ENCODE measurements around the gene FILIP1L.
A peak's percentile ranks its signal among the peaks of the same experiment; 100 is the strongest.

FILIP1L gene

DNA sequence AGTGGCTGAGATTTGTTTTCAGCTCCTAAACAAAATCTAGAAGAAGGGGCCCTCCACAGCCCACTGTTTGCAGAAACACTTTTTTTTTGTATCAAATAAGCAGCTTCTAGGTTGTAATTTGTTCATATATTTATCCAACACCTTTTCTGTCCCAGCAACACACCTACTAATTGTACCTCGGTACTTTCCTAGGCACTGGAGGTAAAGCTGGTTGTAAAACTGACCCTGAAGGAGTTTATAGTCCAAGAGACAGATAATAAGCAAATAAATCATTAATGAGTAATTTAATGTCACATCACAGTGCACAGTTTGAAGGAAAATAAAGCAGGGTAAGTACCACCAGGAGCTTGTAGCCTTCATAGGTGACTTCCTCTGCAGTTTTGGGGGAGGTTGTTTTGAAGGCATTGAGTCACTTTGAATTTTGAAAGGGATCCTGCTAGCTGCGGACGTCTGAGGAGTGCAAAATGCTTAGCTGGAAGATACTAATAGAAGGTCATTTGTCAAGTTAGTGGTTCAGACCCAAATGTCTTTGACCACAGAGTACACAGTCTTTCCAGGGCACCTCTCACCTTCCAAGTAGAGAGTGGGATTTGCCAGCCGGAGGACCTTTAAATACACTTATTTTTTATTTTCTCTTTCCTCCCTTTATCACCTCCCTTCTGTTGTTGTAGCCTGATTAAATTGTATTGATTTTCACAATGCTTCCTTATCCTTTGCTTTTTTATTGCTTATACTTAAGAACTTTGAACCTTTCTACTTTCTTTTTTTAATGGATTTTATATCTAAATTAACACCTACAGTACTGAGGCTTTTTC, 242.9 kb downstream of the FILIP1L start:
- TF ChIP-seq, protein P1, sequence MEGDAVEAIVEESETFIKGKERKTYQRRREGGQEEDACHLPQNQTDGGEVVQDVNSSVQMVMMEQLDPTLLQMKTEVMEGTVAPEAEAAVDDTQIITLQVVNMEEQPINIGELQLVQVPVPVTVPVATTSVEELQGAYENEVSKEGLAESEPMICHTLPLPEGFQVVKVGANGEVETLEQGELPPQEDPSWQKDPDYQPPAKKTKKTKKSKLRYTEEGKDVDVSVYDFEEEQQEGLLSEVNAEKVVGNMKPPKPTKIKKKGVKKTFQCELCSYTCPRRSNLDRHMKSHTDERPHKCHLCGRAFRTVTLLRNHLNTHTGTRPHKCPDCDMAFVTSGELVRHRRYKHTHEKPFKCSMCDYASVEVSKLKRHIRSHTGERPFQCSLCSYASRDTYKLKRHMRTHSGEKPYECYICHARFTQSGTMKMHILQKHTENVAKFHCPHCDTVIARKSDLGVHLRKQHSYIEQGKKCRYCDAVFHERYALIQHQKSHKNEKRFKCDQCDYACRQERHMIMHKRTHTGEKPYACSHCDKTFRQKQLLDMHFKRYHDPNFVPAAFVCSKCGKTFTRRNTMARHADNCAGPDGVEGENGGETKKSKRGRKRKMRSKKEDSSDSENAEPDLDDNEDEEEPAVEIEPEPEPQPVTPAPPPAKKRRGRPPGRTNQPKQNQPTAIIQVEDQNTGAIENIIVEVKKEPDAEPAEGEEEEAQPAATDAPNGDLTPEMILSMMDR (IDR thresholded peaks at IDR 0.05) = no peak
- no peak for DNase-seq
- Mint-ChIP-seq H3K27me3 (ENCODE audit: low read depth, poor library complexity) (peaks cover 2% of the 10 kb centered on the region), H3K27ac (peak overlapping the region; percentile 71), H3K4me3 (no peak overlapping the region), H3K4me1 (peaks cover 84% of the 10 kb centered on the region), H3K9me3 (no peaks in the 10 kb centered on the region), H3K36me3 (ENCODE audit: low read depth) (no peaks in the 10 kb centered on the region)

DNA sequence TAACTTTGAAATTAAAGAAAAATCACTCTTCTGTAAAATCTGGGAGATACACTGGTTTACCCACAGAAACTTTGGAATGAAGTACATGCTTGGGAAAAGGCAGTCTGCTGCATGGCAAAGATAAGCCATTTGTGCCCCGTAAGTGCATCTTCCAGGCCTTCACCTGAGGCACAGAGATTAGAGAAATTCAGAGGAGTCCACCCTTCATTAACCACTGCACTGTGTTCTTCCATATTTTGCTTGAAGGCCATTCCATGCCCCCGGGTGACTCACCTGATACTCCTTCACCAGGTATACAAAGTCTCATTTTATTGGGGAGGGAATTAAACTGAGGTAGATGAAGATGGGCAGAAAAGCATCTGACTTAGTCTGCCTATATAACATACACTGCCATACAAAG, 243.6 kb downstream of the FILIP1L start:
- Mint-ChIP-seq H3K27me3 (ENCODE audit: low read depth, poor library complexity) (peaks cover 2% of the 10 kb centered on the region), H3K9me3 (no peaks in the 10 kb centered on the region), H3K36me3 (ENCODE audit: low read depth) (no peaks in the 10 kb centered on the region), H3K27ac (no peak overlapping the region), H3K4me3 (no peak overlapping the region), H3K4me1 (peaks cover 88% of the 10 kb centered on the region)
- DNase-seq = no peak
- TF ChIP-seq, protein P1 (IDR thresholded peaks at IDR 0.05) = no peak

DNA sequence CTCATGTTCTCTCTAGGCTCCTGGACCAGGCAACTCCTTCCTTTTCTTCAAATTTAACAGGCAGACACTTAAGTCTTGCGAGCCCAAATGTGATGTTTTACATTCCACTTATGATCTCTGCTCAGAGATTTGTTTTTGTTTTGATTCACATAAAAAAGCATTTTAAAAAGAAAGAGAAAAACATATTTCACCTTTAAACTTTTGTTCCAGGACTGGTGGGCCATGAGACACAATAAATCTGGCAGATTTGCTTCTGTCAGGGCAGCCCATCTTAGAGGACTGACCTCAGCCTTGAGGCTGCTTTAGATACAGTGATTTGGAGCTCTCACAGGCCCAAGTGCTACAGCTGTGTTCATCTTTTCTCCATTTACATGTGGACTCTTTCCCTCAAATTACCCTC, 244.7 kb downstream of the FILIP1L start:
- TF ChIP-seq, protein P1 (IDR thresholded peaks at IDR 0.05) = no peak
- no peaks in the 10 kb centered on the region for H3K9me3 Mint-ChIP-seq
- peak overlapping the region; percentile 58 for H3K27ac Mint-ChIP-seq
- H3K4me1 Mint-ChIP-seq = peaks cover 86% of the 10 kb centered on the region
- H3K36me3 Mint-ChIP-seq (ENCODE audit: low read depth) = peaks cover 2% of the 10 kb centered on the region
- DNase-seq = no peak
- H3K27me3 Mint-ChIP-seq (ENCODE audit: low read depth, poor library complexity) = peaks cover 4% of the 10 kb centered on the region
- H3K4me3 Mint-ChIP-seq = no peak overlapping the region

DNA sequence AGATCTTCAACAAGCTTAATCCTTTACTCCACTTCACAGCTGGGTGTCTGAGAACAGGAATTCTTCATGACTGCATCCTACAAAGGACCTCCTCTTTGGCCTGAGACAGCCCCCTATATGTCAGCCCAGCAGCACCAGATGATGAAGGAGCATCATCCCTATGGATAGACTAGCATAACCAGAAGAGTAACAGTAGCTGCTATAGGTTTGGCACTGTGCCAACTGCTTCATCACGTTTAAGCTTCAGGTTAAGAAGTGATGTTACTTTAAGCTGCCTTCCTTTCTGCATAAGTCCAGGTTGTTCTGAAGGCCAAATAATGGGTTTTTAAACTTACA, 246.0 kb downstream of the FILIP1L start:
- peaks cover 15% of the 10 kb centered on the region for H3K36me3 Mint-ChIP-seq (ENCODE audit: low read depth)
- H3K27me3 Mint-ChIP-seq (ENCODE audit: low read depth, poor library complexity) = peaks cover 6% of the 10 kb centered on the region
- TF ChIP-seq, protein P1 (IDR thresholded peaks at IDR 0.05) = no peak
- peak overlapping the region; percentile 83 for H3K27ac Mint-ChIP-seq
- H3K4me3 Mint-ChIP-seq = no peak overlapping the region
- DNase-seq = no peak
- no peaks in the 10 kb centered on the region for H3K9me3 Mint-ChIP-seq
- H3K4me1 Mint-ChIP-seq = peaks cover 73% of the 10 kb centered on the region

DNA sequence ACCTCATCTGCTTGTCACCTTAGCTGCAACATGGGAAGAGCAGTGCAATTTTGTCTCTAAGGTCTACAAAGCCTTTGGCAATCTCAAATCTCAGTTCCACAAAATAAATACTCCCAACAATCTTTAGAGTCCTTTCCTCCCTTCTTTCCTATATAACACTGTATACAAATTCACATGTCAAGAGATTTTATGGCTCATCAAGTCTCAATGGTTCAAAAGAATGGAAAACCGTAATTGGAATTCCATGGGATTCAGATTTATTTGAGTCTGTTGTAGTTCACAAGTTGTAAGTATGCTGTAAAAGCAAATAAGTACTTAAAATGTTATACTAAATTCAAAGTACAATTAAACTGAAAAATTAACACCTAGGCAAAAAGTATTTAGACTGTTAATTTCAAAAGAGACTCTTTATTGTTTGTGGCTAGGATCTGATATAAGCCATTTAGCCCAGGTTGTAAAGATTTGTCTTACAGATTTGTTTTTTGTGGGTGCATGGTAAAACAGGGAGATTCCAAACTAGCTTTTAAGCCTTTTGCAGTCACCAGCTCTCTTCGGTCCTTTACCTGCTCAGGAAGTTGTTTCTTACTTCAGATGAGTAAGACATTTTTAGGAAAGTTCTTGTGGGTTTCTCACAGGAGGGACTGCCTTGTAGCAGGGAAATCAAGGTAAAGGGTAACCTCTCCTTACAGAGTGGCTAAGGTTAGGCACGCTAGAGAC, 246.5 kb downstream of the FILIP1L start:
- peaks cover 69% of the 10 kb centered on the region for H3K4me1 Mint-ChIP-seq
- peaks cover 3% of the 10 kb centered on the region for H3K9me3 Mint-ChIP-seq
- peaks cover 6% of the 10 kb centered on the region for H3K27me3 Mint-ChIP-seq (ENCODE audit: low read depth, poor library complexity)
- peak overlapping the region; percentile 83 for H3K27ac Mint-ChIP-seq
- no peak for DNase-seq
- TF ChIP-seq, protein P1 (IDR thresholded peaks at IDR 0.05) = no peak
- peaks cover 21% of the 10 kb centered on the region for H3K36me3 Mint-ChIP-seq (ENCODE audit: low read depth)
- H3K4me3 Mint-ChIP-seq = no peak overlapping the region

Data from nephron progenitor cell (in vitro differentiated cells).